Amniotic stem cell (primary cell): ENCODE measurements around the gene NFE2L1.
"Not testable (repeated sequence)": the region's sequence is repeated elsewhere in the genome, so short reads cannot be mapped to it uniquely, and the experiment has no call there.

Source experiments
- DNase-seq: peaks from one replicate; lab custom pipeline; 2025; lab: John Stamatoyannopoulos, UW

Gene NFE2L1, protein sequence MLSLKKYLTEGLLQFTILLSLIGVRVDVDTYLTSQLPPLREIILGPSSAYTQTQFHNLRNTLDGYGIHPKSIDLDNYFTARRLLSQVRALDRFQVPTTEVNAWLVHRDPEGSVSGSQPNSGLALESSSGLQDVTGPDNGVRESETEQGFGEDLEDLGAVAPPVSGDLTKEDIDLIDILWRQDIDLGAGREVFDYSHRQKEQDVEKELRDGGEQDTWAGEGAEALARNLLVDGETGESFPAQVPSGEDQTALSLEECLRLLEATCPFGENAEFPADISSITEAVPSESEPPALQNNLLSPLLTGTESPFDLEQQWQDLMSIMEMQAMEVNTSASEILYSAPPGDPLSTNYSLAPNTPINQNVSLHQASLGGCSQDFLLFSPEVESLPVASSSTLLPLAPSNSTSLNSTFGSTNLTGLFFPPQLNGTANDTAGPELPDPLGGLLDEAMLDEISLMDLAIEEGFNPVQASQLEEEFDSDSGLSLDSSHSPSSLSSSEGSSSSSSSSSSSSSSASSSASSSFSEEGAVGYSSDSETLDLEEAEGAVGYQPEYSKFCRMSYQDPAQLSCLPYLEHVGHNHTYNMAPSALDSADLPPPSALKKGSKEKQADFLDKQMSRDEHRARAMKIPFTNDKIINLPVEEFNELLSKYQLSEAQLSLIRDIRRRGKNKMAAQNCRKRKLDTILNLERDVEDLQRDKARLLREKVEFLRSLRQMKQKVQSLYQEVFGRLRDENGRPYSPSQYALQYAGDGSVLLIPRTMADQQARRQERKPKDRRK

DNA sequence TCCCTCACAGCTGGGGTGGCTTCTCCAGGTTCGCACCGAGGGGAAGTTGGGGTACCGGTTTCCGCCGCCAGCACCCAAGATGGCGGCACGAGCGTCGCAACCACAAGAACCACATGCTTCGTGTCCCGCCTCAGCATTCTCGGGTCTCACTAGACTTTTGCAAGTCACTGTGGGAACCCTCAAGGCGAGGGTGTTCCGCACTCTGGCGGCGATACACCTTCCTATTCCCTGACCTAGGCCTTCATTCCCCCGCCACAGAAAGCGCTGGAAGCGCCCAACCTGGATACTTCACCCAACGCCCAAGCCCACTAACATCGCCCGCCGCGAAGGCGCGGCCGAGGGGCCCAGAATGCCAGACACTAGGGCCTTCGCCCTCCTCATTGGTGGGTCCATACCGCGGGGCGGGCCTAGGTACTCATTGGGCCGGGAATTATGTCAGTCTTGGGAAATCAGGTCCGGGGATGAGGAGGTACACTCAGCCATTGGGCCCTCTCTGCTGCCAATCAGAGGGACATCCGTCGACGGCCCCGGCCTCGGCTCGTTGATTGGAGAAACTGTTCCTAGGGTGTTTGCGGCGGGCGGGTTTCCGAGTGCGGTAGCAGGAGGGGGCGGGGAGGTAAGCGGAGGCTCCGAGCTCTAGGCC is at the start of gene NFE2L1:
Gene NFE2L1, plus strand, starts transcription at position 619 of the 643 bp plus-strand sequence. CDS start 2,760 bp downstream, outside the sequence.
- peak; percentile 99 for DNase-seq

DNA sequence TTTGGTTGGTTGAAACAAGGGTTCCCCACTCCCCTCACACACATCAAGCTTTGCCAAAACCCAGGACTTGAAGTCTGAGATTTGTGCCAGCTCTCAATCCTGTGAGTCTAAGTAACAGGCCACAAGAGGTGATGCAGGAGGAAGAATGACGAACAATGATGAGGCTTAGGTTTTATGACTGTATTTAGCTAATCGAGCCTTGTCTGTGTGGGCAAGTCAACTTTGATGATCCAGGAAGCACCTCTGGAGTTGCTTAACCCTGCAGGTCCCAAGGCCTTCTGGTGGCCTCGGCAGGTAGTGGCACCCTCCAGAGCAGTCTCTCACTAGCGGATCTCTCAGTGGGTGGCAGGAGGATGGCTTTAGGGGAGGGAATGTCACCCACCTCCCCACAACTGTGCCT is 48.6 kb upstream of the NFE2L1 start:
- no peak for DNase-seq

DNA sequence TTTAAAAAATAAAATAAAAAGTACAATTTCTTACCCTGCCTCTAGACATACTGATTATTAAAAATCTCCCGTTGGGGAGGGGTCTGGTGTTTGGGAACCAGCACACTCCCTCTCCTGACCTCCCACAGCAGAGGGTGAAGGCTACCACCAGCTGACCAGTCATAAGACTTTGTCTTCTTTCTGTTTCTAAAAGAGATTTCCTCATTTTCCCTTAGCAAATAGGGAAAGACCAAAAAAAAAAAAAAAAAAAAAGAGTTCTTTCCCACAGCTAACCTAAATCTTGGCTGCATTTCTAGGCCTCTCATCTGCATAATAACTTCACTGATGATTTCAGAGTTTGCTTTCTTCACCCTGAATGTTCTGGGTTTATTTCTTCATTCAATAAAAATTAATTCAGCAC is 47.0 kb upstream of the NFE2L1 start:
- no peak for DNase-seq

DNA sequence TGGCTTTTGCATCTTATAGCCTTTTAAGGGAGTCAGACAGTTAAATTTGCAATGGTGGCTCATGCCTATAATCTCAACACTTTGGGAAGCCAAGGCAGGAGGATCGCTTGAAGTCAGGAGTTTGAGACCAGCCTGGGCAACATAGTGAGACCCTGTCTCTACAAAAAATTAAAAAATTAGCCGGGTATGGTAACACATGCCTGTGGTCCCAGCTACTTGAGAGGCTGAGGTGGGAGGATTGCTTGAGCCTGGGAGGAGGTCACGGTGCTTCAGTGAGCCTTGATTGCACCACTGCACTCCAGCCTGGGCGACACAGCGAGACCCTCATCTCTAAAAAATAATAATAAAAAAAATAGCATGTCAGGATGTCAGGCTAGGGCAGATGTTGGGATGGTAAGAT is 46.5 kb upstream of the NFE2L1 start:
- not testable (repeated sequence) for DNase-seq

DNA sequence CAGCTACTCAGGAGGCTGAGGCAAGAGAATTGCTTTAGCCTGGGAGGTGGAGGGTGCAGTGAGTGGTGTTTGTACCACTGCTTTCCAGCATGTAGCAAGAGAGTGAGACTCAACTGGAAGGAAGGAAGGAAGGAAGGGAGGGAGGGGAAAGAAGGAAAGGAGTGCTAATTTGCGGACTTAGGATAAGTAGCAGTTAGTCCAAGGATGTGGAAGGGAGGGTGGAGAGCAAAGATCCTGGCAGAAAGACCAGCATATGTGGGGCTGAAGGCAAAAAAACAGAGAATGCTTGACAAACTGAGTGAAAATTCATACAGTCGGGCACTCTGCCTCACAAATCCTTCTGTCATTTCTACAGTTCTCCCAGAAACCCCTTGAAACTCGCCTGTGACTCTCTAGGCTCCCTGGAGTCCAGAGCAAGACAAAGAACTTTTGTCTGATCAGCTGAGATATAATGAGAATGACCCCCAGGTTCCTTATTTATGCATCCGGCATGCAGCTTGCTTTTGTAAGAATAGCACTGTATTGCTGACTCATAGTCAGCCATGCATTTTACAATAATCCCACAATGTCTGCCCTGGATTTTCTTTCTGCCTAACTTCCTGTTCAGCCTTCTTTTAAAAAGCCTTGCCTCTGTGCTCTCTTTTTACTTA is 45.8 kb upstream of the NFE2L1 start:
- peak; percentile 57 for DNase-seq

DNA sequence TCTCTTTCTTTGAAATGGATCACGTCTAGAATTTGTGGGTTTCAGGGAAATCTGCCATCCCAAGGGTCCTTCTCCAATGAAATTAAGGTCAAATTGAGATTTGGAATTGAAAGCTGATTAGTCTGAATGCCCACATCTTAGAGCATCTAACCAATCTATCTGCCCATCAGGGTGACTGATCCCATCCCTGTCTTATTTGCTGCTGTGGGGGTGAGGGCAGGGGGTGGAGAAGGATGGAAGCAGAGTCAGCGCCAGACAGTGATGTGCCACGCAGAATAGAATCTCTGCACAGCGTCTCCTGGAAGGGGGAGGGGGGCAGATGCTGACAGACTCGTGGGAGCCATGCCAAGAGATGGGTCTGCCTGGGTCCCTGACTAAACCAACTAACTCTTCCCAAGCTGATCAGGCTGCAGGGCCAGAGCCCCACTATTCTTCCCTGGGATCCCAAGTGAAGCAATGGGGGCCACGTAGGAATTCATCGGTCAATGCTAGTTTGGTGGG is 45.2 kb upstream of the NFE2L1 start:
- DNase-seq: no peak

DNA sequence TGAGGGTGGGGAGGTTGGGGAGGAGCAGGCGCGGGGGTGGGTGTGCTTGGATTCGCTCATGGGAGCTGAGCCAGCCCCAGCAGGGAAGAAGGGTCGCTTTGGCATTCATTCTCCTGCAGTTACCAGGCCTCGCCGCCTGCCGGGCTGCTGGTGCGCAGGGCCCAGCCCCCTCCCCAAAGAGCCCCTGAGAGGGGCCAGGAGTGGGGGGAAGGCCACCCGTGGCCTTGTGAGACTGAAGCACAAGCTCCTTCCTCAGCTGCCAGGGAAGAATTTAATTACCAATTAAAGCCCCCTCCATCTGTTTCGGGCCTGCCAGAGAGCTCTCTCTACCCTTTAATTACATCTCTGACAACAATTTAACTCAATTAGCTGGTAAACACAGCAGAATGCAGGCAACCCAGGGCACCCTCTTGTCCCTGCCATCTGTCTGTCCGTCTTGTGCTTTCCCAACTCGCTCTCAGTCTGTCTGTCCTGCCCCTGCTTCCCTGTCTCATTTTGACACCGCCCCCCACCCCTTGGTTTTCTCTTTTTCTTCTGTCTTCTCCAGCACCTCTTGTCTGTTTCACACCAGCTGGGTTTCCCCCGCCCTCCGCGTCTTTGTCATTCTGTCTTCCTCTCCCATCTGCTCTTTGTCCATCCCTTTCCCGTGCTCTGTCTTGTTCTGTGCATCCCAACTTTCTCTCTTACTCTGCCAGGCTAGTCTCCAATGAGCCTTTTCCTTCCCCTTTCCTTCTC is 44.6 kb upstream of the NFE2L1 start:
- DNase-seq: no peak

DNA sequence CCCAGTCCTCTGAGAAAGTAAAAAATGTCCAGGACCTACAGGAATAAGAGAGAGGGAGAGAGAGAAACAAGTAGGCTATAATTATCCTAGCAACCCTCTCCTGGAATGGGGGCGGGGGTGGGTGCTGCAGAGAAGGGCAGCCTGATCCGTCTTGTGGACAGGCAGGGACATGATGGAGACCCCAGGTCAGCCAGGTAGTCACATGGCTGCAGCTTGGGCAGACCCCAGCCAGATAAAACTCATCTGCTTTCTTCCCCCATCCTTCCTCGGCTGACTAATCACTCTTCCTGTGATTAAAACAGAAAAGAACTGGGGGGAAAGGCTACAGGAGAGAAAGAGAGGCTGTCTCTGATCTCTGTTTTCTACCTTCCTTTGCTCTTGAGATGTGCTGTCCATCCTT is 43.2 kb upstream of the NFE2L1 start:
- no peak for DNase-seq

DNA sequence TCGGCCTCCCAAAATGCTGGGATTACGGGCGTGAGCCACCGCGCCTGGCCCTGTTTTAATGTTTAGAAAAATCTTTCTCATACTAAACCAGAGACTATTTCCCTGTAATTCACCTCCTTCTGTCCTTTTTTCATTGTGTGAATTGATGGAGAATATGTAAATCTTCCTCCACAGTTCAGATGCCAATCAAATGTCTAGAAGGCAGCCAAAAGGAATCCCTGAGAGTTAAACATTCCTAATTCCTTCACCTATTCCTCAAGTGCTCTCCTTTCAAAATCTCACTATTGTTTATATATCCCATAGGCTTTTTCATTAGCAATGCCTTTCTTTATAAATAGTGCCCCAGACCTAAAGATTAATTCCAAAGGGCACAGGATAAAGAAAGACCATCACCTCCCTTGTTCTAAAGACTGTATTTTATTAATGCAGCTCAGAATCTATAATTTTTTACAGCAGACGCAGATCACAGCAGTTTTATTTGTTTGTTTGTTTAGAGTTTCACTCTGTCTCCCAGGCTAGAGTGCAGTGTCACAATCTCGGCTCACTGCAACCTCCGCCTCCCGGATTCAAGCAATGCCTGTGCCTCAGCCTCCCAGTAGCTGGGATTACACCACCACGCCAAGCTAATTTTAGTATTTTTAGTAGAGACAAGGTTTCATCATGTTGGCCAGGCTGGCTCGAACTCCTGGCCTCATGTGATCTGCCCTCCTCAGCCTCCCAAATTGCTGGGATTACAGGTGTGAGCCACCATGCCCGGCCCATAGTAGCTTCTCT is 41.0 kb upstream of the NFE2L1 start:
- DNase-seq: no peak

DNA sequence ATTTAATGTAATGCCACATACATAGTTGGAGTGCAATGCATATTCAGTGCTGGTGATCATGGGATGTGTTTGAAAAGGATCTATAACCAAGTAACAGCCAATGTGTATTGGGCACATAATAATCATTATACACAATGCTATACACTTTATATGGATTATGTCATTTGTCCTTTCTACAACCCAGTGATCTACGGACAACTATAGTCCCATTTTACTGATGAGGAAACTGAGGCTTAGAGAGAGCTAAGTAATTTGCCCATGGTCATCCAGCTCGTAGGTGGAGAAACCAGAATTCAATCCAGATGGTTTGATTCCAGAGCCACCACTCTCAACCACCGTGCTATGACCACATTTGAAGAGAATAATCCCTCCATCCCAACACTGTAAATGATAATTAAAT is 38.0 kb upstream of the NFE2L1 start:
- no peak for DNase-seq

DNA sequence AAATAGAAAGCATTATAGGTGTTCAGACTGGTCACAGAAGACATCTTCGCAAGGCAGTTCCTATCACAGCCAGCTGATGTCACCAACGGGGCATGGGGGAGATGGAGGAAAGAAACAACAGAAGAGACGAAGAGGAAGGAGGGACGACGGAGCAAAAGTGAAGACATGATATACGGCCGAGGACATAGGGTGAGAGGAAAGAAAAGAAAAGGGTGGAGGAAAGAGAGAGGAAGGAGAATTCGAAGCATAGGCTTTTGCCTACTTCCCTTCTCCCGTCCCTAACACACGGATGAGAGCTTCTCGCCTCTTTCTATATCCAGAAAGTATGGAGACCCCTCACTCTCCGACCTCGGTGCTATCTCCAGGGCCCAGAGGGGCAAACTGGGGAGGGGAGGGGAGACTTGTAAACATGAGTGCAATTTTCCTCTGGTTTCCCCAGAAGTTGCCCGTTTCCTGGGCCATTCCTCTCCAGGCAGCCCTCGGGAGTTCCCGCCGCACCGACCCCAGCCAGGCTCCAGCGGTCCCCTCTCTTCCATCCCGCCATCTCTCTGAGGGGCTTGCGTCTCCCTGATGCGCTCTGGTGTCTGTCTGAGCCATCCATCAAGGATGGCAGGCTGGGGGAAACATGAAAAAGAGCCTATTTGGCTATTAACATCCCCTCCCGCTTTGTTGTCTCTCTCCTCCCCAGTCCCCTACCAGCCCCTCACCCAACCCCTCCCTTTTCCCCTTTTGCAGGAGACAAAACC is 36.6 kb upstream of the NFE2L1 start:
- DNase-seq: no peak

DNA sequence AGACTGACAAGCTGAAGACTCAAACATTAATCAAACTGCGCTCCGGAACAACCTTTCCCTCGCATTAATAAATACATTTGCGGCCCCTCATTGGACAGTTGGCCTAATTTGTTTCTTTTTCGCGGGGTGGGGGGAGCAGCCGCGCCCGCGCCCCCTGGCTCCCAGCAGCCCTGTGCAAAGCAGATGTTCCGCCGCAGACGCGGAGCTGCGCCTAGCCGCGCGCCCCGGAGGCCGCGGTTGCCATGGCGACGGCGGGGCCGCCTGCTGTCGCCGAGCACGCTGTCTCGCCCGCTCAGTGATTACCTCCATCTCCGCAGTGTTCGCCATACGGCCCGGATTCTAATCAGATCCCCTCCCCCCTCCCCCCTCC is 36.0 kb upstream of the NFE2L1 start:
- no peak for DNase-seq

DNA sequence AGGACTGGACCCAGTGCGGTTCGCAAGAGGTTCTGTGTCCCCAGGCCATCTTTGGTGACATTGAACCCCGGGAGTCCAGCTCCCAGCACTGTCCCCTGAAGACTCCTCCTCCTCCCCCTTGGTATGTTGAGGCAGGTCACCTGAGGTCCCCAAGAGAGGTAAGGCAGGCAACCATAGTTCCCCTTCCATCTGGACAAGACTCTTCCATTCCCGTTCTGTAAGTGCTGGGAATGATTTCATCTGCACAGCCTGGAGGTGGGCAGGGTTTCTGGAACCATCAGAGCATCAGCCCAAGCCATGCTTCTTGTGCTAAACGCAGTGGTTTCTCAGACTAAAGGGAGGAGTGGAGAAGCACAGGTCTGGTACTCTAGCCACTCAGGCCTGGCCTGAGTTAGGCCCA is 35.5 kb upstream of the NFE2L1 start:
- DNase-seq: no peak

DNA sequence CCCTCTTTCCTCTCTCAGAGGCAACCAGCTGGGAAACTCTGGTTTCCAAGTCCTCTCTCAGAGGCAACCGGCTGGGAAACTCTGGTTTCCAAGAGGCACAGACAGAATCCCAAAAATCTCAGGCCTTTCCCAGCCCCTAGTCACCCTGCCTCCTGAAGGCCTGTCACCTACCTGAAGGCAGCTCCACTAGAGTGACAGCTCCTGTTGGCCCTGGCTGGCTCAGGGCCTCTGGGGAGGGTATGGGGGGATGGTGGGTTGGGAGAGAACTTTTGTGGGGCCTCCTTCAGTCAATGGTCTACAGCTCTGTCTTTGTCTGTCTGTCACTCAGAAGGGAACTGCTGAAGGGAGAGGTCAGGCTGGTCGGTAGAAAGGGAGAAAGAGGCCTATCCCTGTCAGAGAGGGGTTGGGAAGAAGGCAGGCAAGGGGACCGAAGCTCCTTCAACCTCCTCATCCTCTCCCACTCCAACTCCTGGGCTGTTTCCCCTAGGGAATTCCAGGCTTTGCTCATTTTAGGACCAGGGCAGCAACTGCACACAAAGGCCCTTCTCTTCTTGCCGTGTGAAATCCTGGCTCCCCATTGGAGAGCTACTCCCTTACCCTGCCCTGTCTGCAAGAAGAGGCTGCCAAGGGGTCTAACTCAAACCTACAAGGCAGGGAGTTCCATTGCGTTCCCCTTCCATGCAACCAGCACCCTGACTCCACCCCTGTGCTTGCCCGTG is 34.1 kb upstream of the NFE2L1 start:
- no peak for DNase-seq

DNA sequence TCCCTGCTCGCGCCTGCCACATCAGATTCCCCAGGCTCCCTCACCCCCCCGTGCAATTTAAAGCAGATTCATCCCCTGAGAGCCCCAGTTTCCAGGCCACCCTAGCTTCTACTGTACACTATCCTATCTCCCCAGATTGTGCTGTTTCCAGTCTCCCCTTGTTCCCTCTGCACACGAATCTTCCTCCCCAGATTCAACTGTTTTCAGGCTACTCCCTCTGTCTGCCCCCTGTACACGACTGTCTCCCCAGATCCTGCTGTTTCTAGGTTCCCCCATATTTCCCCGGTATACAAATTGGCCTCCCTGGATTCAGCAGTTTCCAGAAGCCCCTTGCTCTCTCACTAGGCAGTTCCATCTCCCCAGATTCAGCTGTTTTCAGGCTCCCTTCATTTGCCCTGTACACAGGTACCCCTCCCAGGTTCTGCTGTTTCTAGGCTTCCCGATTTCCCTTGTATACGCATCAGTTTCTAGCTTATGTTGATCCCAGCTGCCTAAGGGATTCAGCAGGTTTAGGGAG is 33.5 kb upstream of the NFE2L1 start:
- no peak for DNase-seq

DNA sequence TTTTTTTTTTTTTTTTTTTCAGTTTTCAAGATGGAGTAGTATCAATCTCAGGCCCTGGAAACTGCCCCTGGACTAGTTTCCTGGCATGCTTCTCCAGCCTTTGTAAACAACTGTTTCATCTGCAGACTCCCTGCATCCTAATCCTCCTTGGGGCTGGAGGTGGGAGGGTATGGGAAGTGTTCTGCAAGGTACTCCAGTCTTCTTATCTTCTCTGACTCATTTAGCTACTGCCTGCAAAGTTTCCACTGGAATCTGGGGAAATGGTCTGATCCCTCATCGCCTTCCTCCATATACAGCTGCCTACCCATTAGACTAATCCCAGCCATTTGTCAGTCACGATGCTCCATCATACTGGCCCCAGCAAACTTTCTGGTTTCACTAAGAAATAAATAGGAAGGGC is 32.0 kb upstream of the NFE2L1 start:
- no peak for DNase-seq

DNA sequence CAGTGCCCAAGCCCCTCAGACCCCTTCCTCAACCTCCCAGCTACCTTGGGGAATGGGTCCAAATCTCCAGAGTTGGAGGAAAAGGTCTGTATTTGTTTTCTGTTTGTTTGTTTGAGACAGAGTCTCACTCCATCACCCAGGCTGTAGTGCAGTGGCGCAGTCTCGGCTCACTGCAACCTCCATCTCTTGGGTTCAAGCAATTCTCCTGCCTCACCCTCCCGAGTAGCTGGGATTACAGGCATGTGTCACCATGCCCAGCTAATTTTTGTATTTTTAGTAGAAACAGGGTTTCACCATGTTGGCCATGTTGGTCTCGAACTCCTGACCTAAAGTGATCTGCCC is 30.4 kb upstream of the NFE2L1 start:
- not testable (repeated sequence) for DNase-seq

DNA sequence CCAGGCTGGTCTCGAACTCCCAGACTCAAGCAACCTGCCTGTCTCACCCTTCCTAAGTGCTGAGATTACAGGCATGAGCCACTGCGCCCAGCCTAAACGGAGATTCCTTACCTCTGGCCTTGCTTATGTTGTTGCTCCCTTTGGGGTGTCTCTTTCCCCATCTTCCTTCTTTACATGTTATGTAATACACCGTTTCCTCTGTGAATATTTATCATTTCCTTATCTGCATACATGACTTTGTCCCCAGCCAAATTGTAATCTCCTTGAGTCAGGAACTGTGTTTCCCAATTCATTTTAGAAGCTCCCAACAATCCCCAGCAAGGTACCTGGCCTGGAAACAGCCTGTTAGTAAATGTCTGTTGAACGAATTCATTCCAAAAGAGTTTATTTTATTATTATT is 26.2 kb upstream of the NFE2L1 start:
- DNase-seq: no peak

DNA sequence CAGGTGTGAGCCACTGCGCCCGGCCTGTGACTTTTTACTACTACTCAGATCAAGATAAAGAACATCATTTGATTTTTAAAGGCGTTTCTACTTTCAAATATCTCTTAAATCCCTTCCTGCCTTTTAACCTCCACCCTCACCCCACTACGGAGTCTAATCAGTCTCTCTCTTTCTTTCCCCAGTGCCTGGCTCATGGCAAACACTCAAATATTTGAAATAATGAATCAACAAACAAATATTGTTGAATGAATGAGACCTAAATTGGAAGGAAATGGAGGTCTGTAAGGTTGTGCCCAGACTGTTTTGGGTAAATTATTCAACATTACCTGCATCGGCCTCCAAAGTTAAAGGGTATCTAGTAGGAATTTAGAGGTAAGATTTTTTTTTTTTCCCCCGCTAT is 25.3 kb upstream of the NFE2L1 start:
- DNase-seq: no peak
